IPS-18c (cell line): ENCODE results near the gene LCP2.
"Not testable (repeated sequence)": the region's sequence is repeated elsewhere in the genome, so short reads cannot be mapped to it uniquely, and the experiment has no call there.

Experiments
- H3K4me3 ChIP-seq: 2 replicates; pipeline ENCODE4 v1.7.0; 2013; ENCODE audit warnings: low read depth, mild to moderate bottlenecking, low read length, moderate library complexity; ENCODE audit not compliant: insufficient read depth
- H3K9me3 ChIP-seq: one replicate; pipeline ENCODE4 v1.6.1; 2013; ENCODE audit warnings: mild to moderate bottlenecking, low read length, moderate library complexity; ENCODE audit not compliant: control insufficient read depth, insufficient read depth

The LCP2 gene

DNA sequence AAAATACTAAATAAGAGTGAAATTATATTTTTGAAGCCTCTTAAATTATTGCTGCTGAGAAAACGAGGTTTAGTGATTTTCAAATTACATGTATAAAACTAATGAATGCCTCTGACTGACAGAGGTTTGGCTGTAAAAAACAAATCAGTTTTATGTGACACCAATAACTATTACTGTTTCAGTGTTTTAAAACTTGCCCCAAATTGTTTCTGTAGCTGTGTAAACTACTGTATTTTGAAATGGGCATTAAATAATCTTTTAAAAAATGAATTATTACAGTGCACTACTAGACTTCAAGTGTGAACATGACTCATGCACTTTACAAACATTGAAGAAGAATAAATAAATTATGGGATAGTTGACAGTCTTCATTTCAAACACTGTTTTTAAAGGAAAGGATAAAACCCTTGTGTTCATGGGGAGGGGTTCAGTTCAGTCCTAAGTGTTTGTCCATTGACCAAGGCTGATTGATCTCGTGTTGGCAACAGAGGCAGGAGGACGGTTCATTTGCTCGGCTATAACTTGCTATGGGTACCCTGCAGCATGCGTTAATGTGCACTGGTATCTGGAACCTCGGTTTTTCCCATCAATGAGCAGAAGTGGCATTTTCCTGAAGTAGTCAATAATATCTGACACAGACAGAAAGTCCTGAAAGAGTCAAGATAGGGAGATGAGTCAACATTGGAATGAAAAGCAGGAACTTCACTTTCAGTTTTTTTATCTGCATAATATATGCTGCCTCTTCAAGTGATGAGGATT lies 49.2 kb downstream of the LCP2 start:
- H3K9me3 ChIP-seq: no peaks in the 10 kb centered on the region
- no peak overlapping the region for H3K4me3 ChIP-seq

DNA sequence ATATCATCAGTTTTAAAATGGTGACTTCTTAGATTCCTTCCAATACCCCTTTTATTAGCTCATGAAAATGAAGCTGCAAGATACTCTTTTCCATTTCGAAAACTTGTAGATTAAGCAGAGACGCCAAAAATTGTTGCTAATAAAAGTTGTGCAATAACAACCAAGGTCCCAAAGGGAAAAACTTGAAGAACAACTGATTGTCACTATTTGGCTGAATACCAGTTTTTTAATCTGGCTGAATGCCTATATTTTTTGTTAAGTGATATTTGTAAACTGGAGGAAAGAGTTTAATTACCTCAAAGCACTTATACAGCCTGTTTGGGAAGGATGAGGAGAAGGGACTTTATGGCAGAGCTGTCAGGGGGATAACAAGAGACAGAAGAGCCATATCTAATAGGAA lies 50.2 kb downstream of the LCP2 start:
- Histone ChIP-seq H3K9me3 (no peaks in the 10 kb centered on the region), H3K4me3 (no peak overlapping the region)

DNA sequence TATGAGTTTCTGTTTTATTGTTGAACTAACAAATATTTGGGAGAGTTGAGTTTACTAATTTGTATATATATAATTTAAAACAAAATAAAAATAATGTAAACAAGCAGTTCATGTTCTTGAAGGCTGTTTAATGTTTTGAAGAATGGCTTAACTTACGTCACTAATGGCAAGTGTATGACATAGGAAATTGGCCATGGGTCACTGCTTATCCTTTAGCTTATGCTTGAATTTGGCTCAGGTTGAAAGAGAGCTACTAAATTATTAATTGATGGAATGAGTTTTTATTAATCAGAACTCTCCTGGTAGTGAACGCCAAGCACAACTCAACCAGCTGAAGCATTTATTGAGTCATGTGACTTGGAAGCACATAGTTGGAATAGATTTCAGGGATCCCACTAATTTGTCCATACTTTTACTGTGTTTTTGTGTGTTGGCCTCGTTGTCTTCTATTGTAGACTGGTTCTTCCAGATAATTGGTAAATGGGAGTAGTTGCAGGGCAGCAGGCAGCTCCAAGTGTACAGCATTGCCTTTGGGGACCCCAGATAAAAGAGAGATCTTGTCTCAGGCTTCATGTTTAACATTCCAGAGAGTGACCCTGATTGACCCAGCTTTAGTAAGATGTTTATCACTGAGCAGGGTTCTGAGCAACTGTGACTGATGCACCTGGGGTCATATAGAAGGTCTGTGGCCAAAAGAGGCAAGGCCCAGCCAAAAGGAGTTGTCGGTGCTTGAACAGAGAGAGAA lies 51.3 kb downstream of the LCP2 start:
- no peak overlapping the region for H3K4me3 ChIP-seq
- no peaks in the 10 kb centered on the region for H3K9me3 ChIP-seq

DNA sequence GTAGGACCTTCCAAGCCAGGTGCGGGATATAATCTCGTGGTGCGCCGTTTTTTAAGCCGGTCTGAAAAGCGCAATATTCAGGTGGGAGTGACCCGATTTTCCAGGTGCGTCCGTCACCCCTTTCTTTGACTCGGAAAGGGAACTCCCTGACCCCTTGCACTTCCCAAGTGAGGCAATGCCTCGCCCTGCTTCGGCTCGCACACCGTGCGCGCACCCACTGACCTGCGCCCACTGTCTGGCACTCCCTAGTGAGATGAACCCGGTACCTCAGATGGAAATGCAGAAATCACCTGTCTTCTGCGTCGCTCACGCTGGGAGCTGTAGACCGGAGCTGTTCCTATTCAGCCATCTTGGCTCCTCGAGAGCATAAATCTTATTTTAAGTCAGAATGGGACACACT lies 52.1 kb downstream of the LCP2 start:
- not testable (repeated sequence) for H3K4me3 ChIP-seq

DNA sequence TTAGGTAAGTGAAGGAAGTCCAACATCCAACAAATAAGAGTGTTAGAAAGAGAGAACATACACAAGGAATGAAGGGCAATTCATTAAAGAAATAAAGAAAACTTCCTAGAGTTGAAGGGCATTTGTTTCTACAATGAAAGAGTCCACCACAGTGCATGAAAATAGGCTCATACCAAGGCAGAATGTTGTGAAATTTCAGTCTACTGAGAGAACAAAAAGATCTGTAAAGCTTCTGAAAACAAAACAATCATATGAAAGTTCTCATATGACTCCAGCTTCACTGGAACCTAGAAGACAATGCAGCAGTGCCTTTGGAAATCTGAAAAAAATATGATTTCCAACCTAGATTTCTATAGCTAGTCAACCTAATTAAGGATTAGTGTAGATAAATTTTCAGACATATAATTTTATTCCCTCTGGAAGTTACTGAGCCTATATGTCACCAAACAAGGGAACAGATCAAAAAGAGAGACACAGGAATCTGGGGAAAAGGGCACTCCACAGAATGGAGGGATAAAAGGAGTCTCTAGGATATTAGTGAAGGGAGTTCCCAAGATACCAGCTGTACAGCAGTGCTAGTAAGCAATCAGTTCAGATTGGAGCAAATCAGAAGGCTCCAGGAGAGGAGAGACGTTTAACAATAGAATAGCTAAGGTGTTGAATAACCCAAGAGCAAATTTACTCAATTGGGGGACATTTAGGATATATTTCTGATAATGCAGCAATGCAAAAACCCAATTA lies 59.0 kb downstream of the LCP2 start:
- H3K4me3 ChIP-seq: no peak overlapping the region
- no peaks in the 10 kb centered on the region for H3K9me3 ChIP-seq

More for the DNA sequence above, 52.1 kb downstream of the LCP2 start:
- not testable (repeated sequence) for H3K9me3 ChIP-seq

DNA sequence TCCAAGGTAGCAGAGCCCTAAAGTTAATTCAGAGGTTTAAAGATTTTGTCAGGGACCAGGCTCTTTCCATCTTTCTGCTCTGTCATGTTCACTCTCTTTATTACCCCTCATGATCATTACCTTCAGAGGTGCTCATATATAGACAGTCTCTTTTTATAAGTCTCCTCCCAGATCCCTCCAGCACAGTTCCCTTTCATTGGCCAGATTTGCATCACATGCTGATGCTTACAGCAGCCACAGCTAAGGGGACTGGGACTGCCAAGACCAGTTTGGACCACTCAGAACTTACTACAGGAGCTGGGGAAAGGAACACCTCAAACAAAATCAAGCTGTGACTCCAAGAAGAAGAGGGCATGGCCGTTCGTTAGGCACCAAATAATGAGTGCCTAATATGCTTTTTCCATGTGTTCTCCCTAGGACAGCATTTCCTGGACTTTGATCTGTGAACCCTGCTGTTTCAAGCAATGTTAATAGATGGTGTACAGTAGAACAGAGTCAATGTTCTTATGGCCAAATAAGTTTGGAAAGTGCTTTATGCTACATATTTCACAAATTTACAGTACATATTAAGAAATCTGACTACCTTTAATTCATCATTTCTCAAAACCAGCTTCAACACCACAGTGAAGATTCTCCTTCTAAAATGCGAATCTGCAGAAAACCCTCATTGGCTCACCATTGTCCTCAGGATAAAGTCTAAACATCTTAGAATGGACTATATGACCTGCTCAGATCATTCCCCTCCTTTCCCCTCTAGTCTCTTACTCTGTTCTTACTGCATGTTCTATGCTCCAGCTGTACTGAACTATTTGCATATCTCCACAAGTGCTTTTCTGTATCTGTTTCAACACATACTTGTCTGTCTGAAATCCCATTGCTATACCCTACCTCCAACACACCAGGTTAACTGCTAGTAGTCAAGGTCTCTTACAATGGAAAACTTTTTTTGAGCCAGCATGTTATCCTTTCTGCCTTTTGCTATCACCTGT lies 61.4 kb downstream of the LCP2 start:
- Histone ChIP-seq H3K9me3 (no peaks in the 10 kb centered on the region), H3K4me3 (no peak overlapping the region)

DNA sequence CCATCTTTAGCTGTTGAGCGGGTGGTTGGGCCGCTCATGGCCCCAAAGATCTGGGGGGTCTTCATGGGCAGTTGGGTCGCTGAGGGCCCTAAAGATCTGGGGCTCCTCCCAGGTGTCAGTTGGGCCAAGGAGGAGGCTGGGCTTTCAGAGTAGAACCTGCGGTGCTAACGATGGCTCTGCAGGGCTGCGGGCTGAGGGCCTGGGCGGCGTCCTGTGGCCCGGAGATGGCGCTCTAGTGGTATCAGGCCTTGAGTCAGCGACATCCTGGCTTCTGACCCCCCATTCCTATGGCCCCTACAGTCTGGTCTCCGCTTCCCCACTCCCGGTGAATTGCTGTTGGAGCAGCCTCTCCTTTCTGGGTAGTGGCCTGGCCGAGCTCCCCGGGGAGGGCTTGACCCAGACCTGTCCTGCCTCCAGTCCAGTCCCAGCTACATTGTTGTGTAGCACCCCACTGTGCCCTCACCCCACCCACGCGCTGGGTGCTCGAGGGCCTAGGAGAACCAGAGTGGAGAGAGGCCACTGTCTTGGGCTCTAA lies 64.2 kb downstream of the LCP2 start:
- no peak overlapping the region for H3K4me3 ChIP-seq
- H3K9me3 ChIP-seq: no peaks in the 10 kb centered on the region

DNA sequence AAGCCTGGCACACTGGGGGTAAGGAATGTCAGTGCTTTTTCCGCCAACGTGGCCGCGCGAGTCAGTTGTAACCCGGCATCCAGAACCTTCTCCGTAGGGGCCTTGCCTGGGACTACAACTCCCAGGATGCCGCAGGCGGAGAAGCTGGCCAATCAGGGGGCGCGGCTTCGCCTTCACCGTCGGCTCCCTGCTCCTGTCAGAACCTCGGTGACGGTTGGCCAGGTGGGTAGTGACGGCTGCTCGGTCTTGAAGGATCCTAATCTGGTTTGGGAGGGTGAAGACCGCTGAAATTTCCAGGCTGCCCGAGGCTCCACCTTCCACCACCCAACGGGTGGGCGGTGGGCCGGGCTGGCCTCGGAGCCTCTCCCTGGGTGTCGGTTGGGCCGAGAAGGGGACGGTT lies 64.8 kb downstream of the LCP2 start, which contains the start of gene C5orf58:
Gene C5orf58 (plus strand): TSS at position 200 of the 400 bp plus-strand sequence. CDS start 1,992 bp downstream, outside the sequence.
- Histone ChIP-seq H3K4me3 (no peak within 1 kb of the TSS), H3K9me3 (no peaks in the 10 kb centered on the region)

DNA sequence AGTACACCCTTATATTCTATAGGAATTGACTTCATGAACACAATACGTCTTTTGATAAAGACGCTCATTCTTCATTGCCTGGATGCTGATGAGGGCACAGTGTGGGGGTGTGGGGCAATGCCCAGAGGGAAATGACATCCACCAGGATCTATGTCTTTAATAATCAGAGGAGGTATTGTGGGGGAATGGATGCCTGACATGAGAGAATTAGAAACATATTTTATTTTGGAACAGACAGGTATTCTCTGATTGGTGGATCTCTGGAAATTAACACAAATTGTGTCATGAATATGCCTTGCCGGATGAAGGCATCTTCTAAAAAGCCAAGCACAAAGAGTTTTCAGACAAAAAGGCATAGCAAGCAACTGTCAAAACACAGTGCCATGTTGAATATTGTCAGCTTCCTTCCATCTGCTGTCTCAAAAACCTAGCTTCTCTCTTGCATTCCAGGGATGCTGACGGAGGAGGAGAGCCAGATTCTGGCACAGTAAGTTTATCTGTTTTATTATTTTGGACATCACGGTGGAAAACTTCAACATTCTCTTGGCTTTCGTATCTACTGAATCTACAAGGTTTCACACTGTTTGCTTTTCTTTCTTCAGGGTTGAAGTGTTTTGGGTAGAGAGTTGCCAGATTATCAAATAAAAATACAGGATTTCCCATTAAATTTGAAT lies 68.7 kb downstream of the LCP2 start:
- Histone ChIP-seq H3K9me3 (no peaks in the 10 kb centered on the region), H3K4me3 (no peak overlapping the region)

DNA sequence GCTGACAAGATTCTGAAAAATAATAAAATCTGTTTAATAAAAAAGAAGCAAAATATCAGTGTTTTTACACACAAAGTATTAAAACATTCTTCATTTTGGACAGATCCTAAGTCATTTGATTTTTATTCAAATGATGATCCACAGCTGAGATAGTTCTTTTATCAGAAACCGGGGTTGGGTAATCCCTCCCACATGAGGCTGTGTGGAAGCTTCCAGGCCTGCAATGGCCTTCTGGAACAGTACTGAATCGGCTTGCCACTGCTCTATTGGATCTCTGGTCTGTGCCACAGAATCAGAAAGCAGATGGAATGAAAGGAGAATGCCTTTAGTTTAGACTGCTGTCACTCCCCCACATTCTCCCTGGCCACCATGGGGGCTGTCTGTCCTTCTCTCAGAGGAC lies 70.9 kb downstream of the LCP2 start:
- Histone ChIP-seq H3K4me3 (no peak overlapping the region), H3K9me3 (no peaks in the 10 kb centered on the region)

DNA sequence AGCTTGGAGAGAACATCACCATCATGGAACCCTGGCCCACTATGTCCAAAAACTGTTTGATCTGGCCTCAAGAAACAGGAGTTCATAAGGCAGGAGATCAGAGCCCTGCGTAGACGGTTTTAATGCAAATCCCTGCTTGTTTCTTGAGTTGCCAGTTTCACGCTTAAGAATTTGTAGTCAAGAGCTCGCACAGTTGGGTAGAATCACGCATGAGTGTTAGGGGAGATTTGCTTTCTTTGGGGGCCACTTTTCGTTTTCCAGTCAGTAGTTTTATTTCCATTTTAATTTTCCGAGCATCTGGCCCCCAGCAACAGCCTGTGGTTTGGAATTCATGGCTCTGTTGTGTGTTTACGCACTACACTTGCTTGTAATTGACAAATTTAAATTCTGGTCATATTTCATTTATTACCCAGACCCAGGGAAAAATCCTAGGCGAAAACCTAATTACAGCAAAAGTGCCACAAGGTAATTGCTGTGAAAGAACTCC lies 71.4 kb downstream of the LCP2 start:
- H3K4me3 ChIP-seq: no peak overlapping the region
- no peaks in the 10 kb centered on the region for H3K9me3 ChIP-seq

DNA sequence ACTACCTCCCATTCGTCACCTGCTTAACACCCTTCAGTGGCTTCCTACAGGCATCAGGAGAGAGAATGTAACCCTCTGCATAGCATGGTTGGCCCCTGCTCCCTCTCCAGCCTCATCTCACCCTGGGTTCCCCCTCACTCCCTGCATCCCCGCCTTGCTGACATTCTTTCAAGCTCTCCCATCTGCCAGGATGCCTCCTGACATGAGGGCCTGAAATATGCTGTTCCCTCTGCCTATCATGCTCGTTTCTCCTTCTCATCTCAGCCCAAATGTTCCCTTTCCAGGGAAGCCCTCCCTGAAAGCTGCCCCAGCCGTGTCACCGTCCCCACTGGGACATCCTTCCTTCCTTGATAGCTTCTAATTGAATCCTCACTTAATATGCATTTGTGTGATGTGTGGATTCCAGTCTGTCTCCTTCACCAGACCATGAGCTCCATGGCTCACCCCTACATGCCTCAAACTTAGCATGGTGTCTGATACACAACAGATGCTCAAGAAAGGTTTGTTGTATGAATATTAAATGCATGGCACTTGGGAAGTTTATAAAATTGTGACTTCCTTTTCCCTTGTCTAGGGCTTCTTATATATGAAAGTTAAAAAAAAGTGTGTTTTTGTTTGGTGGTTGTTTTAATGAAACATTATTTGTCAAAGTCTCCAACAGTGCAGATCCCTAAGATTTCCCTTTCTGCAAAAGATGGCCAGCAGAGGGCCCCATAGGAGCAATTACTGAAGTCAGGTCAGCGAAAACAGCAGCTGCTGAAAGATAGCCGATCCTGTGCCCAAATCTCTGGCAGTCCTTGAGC lies 72.0 kb downstream of the LCP2 start:
- no peak overlapping the region for H3K4me3 ChIP-seq
- H3K9me3 ChIP-seq: no peaks in the 10 kb centered on the region

DNA sequence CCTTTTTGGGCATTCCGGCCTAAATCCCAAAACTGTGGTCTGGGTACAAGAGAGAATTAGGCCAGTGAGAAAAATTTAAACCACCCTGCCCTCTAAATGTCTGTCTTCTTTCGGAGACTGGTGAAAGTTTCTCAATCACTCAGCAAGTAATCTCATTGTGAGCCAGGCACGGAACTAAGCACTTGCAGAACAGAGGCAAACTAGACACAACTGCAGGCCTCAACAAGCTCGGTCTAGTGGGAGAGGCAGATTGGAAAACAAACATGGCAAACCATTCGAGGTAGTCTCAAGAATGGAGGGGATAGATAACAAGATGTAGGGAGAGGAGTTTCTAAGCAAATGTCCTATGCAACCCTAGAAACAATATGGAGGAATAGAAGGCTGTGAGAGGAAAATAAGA lies 73.7 kb downstream of the LCP2 start:
- Histone ChIP-seq H3K4me3 (no peak overlapping the region), H3K9me3 (no peaks in the 10 kb centered on the region)

DNA sequence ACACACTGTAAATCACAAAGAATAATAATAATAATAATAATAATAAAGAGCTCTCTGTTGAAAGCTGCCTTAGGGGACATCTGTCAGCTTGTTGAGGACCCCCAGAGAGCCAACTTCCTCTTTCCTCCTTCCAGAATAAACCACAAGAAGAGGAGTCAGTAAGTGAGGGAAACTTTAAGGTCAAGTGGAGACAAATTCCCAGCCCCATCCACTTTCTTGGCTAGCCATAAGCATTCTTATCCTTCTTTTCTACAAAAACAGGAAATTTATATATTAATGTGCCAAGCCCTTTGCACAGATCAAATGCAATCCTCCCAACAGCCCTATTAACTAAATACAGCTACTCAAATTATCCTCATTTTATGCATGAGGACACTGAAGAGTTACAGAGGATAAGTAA lies 74.2 kb downstream of the LCP2 start:
- Histone ChIP-seq H3K9me3 (no peaks in the 10 kb centered on the region), H3K4me3 (no peak overlapping the region)

DNA sequence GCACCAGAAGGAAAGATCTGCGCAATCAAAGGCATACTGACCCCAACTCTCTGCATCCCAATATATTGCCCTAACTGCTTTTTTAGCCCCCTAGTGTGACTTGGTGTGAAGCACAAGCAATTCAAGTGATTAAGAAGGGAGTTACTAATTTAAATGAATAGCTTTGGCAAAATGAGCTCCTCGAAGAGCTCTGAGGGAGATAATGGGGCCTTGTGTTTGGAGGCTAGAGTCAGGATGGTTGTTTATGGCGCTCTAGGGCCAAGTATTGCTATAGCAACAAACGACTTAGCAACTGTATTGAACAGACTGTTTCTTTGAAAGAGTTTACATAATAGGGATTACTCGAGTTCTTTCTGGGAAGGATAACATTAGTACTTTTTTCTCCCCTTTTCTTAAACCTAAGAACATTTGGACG lies 76.2 kb downstream of the LCP2 start:
- no peaks in the 10 kb centered on the region for H3K9me3 ChIP-seq
- H3K4me3 ChIP-seq: no peak overlapping the region
